NCI-H1048 (cell line): ENCODE results near the gene CHRNB2.

Source experiments
- DNase-seq: peaks from one replicate; lab custom pipeline; 2025; lab: John Stamatoyannopoulos, UW

CHRNB2 gene

DNA sequence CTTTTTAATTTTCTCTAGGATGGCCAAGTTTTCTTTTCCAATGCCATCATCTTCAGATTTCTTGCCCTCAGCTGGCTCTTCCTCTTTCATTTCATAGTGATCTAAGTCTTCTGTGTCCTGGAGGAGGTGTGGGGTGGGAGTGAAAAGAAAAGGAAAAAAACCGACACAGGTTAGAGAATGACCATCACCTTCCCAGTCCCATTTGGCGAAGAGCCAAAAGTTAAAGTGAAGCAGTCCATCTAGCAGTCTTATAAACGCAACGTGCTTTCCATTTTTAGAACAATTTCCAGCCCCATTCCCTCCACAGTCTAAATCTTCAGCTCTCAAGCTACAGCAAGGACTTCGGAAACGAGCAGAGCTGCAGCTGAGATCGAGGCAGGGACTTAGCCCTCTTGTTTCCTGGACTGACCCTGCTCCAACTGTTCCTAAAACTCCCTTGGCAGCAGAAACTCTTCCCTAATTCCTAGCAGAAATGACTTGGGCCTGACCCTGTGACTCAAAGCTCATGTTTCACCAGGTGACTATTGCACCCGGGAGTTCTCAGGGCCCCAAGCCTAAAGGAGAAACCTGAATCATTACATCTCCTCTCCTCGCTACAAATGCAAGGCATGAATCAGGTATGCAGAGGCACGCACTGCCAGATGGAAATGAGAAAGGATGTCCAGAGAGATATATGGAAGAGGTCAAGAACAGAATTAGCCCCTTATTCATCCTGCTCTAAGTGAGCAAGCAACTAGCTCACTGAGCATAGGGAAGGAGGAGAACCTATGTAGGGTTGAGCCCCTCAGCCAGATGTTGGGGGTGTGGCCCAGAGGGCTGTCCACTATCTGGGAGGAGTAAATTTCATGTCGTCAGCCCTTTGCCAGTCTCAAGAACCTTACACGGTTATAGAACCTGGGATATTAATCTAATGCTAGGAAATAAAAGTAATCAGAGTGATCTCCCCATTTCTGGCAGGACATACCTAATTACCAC lies 14.2 kb upstream of the CHRNB2 start:
- DNase-seq = no peak

DNA sequence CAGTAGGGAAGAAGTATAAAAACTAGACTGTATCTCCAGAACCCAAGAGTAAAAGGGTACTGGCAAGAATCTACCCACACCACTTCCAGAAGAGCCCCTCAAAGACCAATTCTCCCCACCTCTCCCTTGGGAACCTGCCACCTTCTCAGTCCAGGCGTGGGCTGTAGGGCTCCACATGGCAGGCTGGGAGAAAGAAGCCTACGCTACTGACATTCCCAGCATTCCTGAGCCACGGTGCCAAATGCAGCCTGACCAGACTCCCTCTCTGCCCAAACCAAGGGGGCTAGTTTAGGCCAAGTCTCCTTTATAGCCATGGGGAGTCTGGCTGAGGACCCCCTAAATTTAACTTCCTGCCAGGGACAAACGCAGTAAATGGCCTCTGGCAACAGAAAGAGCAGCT lies 11.2 kb upstream of the CHRNB2 start:
- DNase-seq = no peak

DNA sequence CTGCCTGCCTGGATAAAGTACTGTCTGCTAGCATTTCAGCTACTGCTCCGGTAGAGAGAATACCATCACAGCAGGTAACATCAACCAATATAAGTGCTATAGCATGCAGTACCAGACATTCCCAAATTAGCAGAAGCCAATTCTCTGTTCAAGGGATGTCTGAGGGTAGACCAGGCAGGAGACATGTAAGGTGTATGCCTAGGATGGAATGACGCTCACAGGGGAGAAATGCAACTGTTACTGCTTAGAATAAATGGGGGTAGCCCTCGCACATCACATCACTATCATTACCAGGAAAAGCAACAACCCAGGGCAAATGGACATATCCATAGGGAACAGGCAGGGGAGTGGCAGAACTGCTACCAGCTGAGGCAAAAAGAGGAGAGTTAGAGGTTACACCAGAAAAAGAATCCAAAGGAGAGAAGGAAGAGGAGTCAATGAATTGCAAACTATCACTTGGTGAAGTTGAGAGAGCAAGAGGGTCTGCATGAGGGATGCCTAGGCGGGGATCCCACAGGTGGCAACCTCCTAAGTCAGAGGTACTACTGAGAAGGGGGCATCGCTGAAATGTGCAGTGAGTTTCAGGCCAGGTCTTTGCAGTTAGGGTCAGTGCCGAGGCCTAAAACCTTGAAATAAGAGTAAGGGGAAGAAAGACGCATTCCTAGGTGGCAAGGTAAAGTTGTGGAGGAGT lies 10.2 kb upstream of the CHRNB2 start:
- DNase-seq = no peak

DNA sequence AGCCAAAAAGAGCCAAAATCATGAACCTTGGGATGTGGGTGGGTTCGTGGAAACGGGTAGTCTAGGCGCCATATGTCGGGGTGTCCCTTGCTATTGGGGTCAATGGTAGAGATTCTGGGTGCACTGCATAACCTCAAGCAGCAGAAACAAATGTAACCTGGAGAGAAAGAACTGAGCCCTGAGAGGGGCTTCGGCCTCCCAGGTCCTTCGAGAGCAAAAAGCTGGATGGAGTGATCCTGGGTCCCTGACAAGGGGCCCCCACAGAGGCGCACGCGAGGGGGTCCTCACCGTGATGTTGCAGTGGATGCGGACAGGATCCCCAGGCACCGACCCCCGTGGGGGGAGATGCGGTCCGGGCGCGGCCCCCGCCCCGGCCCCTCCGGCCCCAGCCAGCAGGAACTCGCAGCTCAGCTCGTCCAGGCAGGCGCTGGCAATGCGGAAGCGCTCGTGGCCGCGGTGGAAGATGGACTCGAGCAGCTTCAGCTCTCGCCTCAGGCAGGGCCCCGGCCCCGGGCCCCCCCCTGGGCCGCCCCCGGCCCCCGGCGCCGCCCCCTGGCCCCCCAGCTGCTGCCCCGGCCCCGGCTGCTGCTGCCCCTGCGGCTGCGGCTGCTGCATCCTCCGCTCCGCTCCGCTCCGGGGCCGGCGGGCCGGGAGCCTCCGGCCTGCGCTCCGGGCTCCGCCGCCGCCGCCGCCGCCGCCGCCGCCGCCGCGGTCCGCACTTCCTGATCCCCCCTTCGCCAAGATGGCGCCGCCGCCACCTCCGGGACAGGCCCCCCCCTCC lies 9.4 kb upstream of the CHRNB2 start, which contains the start of gene UBE2Q1:
Gene UBE2Q1 (minus strand): TSS at position 724 of the 781 bp plus-strand sequence. CDS start 109 bp downstream, at position 615.
- no peak for DNase-seq

DNA sequence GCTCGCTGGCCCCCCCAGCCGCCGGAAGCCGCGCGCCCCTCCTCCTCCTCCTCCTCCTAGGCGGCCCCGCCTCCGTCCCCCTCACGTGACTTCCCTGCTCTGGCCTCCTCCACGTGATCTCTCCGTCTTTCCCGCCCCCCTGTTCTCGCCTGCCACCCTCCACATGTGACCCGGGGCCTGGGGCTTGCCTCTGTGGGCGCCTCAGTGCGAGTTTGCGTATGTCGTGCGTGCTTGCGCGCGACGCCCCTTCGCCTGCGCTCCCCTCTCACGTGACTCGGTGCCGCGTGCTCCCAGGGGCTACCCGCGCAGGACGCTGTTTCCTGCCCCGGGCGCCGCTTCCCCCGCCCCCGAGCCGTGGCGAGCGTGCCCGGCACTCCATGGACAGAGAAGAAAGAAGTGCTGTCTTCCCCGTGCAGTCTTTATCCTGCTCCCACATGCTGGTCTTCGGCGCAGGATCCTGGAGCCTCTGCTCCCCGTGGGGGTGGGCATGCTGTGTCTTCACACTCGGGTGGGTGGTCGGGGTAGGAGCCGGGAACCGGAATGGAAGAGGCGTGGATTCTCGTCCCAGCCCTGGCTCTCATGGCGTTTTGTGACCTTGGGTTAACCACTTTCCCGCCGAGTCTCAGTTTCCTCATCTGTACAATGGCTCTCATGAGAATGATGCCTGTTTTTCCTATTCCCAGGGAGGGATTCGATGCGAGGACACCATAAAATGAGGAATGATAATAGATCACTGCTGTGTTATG lies 8.7 kb upstream of the CHRNB2 start:
- DNase-seq = peak; percentile 99

DNA sequence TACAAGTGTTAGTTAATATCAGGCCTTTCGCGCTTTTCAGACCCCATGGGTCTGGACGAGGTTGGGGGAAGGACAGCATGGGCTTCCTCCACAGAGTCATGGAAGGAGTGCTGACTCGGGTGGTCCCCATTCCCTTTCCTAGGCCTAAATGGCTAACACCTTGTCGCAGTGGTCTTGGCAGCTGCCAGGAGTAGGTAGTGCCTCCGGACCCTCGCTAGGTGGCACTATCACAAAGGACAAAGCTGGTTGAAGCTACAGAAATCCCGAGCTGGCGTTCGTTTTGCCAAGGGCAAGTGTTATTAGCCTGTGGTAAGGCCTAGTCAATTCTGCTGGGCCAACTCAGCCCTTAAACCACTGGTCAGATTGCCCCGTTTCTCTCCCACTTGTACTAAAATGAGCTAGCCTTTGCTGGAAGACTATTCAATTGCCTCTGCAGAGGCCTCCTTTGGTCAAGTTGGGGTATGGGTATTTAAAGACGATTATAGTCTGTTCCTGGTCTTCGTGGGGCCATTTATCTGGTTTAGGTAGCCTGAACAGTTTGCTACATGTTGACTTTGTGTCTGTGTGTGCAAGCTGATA lies 8.0 kb upstream of the CHRNB2 start:
- DNase-seq = peak; percentile 92

DNA sequence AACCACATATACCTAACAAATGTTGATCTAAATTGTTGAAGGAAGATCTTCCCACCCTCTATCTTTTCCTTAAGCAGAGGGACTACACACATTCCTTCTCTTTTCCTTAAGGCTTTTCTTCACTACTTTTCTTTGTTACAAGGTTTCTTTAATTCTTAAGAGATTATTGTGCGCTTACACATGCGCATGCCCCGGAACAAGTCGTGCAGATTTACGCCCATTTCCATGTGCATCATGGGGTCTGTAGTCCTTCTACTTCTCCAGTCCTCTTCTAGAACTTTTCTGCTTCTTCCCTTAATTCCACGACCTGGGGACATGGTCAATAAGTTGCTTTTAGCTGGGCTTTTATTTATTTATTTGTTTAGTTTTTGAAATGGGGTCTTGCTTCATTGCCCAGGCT lies 1.7 kb upstream of the CHRNB2 start:
- no peak for DNase-seq

DNA sequence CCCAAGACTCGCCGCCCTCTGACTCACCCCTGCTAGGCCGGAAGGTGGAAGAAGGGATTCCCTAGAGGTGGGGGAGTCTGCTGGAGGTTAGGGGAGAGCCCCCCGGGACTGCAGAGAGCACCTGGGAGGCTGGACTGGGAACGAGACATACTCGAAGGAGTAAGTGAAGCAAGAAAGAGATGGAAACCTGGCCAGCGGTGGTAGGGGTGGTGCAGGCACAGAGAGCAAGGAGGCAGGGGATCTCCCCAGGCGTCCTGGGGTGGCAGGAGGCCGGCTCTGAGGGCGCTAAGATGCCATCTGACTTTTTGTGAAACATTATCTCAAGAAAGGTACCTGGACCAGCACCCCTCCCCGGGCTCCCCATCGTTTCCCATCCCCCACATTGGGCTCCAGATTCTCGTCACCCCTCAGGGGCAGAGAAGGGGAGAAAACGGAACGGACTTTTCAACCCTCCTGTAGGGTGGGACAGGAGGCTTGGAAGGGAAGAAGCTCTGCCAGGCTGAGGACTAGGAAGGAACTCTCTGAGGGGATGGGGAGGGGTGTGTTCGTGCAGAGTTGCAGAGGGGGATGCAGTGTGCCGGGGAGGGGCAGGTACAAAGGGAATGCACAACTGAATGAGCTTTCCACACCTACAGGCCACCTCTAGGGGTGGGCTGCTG lies 708 bp downstream of the CHRNB2 start:
- DNase-seq = no peak

DNA sequence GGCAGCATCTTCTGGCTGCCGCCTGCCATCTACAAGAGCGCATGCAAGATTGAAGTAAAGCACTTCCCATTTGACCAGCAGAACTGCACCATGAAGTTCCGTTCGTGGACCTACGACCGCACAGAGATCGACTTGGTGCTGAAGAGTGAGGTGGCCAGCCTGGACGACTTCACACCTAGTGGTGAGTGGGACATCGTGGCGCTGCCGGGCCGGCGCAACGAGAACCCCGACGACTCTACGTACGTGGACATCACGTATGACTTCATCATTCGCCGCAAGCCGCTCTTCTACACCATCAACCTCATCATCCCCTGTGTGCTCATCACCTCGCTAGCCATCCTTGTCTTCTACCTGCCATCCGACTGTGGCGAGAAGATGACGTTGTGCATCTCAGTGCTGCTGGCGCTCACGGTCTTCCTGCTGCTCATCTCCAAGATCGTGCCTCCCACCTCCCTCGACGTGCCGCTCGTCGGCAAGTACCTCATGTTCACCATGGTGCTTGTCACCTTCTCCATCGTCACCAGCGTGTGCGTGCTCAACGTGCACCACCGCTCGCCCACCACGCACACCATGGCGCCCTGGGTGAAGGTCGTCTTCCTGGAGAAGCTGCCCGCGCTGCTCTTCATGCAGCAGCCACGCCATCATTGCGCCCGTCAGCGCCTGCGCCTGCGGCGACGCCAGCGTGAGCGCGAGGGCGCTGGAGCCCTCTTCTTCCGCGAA lies 3.8 kb downstream of the CHRNB2 start:
- no peak for DNase-seq

DNA sequence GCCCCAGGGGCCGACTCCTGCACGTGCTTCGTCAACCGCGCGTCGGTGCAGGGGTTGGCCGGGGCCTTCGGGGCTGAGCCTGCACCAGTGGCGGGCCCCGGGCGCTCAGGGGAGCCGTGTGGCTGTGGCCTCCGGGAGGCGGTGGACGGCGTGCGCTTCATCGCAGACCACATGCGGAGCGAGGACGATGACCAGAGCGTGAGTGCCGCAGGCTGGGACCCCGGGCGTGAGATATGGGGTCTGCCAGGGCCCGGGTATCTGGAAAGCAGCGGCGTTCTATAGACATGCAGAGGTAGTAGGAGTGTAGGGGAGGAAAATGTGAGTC lies 4.3 kb downstream of the CHRNB2 start:
- DNase-seq = no peak

DNA sequence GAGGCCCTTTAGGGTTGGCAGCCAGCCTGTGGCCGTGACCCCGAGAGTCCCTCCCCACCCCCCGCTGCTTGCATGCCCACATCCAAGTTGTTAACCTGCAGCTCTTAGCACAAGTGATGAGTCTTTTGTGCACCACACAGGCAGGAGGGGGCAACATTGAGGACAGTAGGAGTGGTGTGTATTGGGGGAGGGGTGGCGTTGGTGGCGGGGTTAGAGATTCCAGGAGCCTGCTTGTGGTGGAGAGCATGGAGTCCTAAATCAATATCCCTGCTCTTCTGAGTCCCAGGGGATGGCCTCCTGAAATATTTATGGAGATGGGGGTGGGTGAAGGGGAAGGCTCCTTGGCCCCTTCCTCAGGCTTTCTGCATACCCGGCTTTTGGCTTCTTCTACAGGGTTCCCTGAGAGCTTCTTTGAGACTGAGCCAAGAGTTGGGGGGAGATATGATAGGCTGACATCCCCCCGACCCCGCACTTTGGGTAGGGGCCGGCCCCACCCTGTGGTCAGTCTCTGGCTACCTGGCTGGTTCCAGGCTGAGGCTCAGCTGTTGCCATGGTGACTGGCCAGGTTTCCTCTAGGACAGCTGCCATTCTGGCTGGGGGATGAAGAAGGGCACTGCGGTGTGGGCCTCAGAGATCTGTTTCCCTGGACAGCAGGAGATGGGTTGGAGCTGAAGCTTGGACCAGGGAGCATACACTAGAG lies 5.0 kb downstream of the CHRNB2 start:
- DNase-seq = no peak

DNA sequence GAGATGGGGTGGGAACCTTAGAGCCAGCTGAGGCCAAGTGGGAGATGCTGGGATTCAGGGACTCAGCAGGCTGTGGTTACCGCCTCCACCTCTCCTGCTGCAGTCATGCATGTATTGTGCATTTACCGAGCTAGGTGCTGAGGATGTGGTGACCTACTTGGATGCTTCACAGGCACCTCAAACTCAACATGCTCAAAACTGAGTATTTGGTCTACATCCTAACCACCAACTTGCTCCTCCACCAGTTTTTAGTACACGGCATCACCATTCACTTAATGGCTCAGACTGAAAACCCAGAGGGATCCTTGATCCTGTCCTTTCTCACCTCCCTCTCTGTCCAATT lies 5.6 kb downstream of the CHRNB2 start:
- no peak for DNase-seq

DNA sequence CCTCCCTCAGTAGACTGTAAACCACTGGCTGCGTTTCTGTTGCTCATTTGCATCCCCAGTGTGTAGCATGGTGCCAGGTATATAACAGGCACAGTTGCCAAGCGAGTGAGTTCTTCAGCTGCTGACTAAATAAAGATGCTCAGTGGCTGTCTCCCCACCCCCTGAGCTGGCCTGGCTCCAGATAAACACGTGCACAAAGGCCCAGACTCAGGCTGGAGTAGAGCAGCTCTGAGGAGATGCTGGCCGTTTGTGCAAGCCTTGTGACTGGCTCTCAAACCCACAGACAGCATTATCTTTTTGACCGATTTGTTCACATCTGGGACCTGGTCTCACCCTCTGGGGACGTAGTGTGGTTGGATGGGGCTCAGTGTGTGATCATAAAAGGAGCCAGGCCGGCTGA lies 7.1 kb downstream of the CHRNB2 start:
- no peak for DNase-seq

DNA sequence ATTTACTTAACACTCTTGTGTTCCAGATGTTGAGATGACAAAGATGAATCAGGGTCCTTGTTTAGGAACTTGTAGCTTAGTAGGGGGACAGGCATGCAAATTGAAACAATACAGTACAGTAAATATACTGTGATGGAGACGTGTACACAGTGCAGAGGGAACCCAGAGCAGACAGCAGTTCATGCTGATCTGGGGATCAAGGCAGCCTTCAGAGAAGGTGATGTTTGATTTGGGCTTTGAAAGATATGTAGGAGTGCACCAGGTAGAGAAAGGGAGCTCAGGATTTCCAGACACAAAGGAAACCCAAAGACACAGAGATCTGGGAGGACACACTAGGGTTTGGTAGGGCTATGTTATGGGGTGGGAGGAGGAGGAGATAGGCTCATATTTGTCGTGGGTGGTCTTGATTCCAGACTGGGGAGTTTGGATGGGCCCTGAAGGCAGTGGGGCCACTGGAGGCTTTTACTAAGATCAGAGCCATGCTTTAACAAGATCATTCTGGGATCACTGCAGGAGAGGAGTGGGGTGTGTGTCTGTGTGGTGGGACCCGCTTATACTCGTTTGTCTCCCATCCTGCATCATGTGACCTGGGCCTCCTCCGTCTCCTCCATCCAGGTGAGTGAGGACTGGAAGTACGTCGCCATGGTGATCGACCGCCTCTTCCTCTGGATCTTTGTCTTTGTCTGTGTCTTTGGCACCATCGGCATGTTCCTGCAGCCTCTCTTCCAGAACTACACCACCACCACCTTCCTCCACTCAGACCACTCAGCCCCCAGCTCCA lies 7.8 kb downstream of the CHRNB2 start:
- DNase-seq = no peak

DNA sequence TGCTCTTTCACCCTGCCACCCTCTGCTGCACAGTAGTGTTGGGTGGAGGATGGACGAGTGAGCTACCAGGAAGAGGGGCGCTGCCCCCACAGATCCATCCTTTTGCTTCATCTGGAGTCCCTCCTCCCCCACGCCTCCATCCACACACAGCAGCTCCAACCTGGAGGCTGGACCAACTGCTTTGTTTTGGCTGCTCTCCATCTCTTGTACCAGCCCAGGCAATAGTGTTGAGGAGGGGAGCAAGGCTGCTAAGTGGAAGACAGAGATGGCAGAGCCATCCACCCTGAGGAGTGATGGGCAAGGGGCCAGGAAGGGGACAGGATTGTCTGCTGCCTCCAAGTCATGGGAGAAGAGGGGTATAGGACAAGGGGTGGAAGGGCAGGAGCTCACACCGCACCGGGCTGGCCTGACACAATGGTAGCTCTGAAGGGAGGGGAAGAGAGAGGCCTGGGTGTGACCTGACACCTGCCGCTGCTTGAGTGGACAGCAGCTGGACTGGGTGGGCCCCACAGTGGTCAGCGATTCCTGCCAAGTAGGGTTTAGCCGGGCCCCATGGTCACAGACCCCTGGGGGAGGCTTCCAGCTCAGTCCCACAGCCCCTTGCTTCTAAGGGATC lies 8.5 kb downstream of the CHRNB2 start:
- no peak for DNase-seq

DNA sequence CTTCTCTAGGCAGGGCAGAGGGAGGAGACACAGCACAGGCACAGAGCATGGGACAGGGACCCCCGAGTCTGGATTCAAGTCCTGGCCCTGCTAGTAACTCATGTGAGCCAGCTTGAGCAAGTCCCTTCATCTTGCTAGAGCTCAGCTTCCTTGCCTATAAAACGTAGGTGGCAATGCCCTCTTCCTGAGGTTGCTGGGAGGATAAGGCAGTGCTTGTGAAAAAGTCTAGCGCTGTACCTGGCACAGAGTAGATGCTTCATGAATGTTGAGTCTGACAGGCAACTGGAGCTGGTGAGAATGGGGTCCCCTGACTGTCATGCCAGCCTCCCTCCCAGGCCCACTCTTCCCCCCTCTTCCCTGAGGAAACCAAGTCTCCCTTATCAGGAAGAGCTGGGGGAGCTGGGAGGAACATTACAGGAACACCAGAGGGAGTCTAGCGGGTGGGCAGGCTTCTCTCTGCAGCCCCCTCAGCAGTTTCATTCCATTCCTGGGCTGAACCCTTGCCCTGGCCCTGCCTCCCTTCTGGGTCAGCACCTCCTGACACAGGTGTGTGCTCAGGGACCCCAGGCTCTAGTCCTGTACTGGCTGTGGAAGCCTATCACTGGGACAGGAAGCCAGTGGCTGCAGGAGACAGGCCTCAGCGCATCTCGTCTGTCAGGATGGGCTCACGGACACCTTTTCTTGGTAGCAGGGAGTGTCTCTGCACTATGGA lies 9.9 kb downstream of the CHRNB2 start:
- DNase-seq = no peak

DNA sequence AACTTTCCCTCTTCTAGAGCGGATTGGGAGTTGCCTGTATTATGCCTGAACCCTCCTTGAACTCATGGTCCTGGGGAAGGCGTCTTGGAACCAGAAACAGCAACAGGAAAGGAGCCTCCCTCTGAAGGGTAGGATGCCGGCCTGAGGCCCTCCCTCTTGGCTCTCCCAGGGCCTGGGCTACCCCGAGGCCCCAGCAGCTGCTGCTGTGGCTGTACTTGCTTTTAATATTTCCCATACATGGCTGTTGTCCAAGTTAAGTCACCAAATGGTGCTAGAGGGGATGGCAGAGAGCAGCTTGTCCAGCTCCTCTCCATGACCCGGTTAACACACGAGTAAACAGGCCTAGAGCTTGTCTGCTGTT lies 10.5 kb downstream of the CHRNB2 start:
- no peak for DNase-seq

DNA sequence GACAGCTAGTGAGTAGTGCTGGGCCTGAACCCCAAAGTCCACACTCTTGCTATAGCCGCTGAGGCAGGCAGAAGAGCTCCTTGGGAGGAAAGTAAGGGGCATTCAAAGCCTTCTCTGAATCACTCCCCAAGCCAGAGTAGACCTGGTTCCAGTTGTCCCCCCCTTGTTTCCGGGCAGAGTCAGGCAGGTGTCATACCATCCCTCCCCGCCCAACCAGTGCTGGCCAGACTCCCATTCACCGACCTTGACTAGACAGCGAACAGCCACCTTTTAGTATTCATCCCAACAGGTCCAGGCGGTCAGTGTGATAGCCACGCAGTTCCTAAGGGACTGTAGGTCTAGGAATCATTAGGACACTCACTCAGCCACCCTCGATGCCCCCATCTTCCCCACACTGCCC lies 11.8 kb downstream of the CHRNB2 start:
- no peak for DNase-seq
